GM18909 (cell line): Measurements from ENCODE around the gene RNF168.
A peak's percentile ranks its signal among the peaks of the same experiment; 100 is the strongest.
"Not testable (repeated sequence)": the region's sequence is repeated elsewhere in the genome, so short reads cannot be mapped to it uniquely, and the experiment has no call there.

Source experiments
- ATAC-seq: cut with Tn5 transposase; IDR thresholded peaks from one replicate; pipeline ENCODE4 v1.9.1; 2021; ENCODE audit warnings: mild to moderate bottlenecking; ENCODE audit not compliant: unreplicated experiment, poor library complexity

RNF168 gene

GRCh38 chr3:196503196-196504076 lies at the start of gene RNF168:
Gene RNF168 (minus strand): TSS chr3:196503768. CDS start chr3:196503173, 595 bp downstream.
- ATAC-seq = peak; percentile 84

GRCh38 chr3:196552253-196552652 lies 48.7 kb upstream of the RNF168 start:
- ATAC-seq = no peak

GRCh38 chr3:196550172-196550571 lies 46.6 kb upstream of the RNF168 start:
- not testable (repeated sequence) for ATAC-seq

- ATAC-seq = not testable (repeated sequence)
These were observed 45.7 kb upstream of the RNF168 start for GRCh38 chr3:196549312-196549711.

- ATAC-seq = no peak
These were observed 43.5 kb upstream of the RNF168 start for GRCh38 chr3:196547067-196547466.

- no peak for ATAC-seq
These were observed 43.0 kb upstream of the RNF168 start for GRCh38 chr3:196546537-196546936.

- no peak for ATAC-seq
These were observed 41.0 kb upstream of the RNF168 start for GRCh38 chr3:196544491-196544992.

GRCh38 chr3:196541684-196542445 lies 38.3 kb upstream of the RNF168 start:
- ATAC-seq = no peak

GRCh38 chr3:196537319-196537984 lies 33.9 kb upstream of the RNF168 start:
- no peak for ATAC-seq

GRCh38 chr3:196533260-196533681 lies 29.7 kb upstream of the RNF168 start:
- ATAC-seq = no peak

- no peak for ATAC-seq
These were observed 27.9 kb upstream of the RNF168 start for GRCh38 chr3:196531418-196531817.

GRCh38 chr3:196528639-196529233 lies 25.2 kb upstream of the RNF168 start:
- peak; percentile 85 for ATAC-seq

- ATAC-seq = no peak
These were observed 21.6 kb upstream of the RNF168 start for GRCh38 chr3:196525141-196525540.

GRCh38 chr3:196524527-196524926 lies 21.0 kb upstream of the RNF168 start:
- no peak for ATAC-seq

GRCh38 chr3:196523841-196524240 lies 20.3 kb upstream of the RNF168 start:
- ATAC-seq = no peak

GRCh38 chr3:196521291-196521690 lies 17.7 kb upstream of the RNF168 start:
- ATAC-seq = not testable (repeated sequence)

- ATAC-seq = no peak
These were observed 16.1 kb upstream of the RNF168 start for GRCh38 chr3:196519718-196520082.

GRCh38 chr3:196518966-196519717 lies 15.6 kb upstream of the RNF168 start:
- no peak for ATAC-seq

GRCh38 chr3:196517919-196518318 lies 14.4 kb upstream of the RNF168 start:
- no peak for ATAC-seq
